CD4-positive, CD25-positive, alpha-beta regulatory T cell (primary cell): ENCODE data around the gene SF3B2. TPM values are rescaled to one million over a fixed set of nuclear protein-coding genes. Genes with fewer than 3 reads are reported as not detected.

Experiments
- ATAC-seq, 2 donors: fragments of 150-1000 bp; cut with Tn5 transposase; one replicate each; pipeline ENCODE4 v1.10.0; 2021; ENCODE audit warnings: low read depth in 2 of 2, moderate number of reproducible peaks in 2 of 2, moderate library complexity in 1 of 2
- DNase-seq, 3 donors: peaks; one replicate each; pipeline versions ENCODE4 v3.0.0 to v3.0.0-alpha.2; 2012 to 2022; ENCODE audit warnings: mixed read lengths in 1 of 3
- H3K27ac ChIP-seq: one replicate; pipeline ENCODE4 v1.7.0; 2013; ENCODE audit warnings: mild to moderate bottlenecking, low read length; ENCODE audit not compliant: insufficient read depth, poor library complexity, severe bottlenecking
- H3K27me3 ChIP-seq: one replicate; pipeline ENCODE4 v1.7.0; 2013; ENCODE audit warnings: low read length; ENCODE audit not compliant: control insufficient read depth, insufficient read depth
- H3K36me3 ChIP-seq: one replicate; pipeline ENCODE4 v1.7.0; 2013; ENCODE audit warnings: mild to moderate bottlenecking, low read length, moderate library complexity; ENCODE audit not compliant: control insufficient read depth, insufficient read depth
- H3K4me1 ChIP-seq: 2 replicates; pipeline ENCODE4 v1.7.0; 2013; ENCODE audit warnings: mild to moderate bottlenecking, low read length; ENCODE audit not compliant: insufficient read depth, control insufficient read depth, poor library complexity, severe bottlenecking
- H3K4me3 ChIP-seq: one replicate; pipeline ENCODE4 v1.7.0; 2013; ENCODE audit warnings: low read depth, mild to moderate bottlenecking, low read length, moderate library complexity
- H3K9me3 ChIP-seq, 2 experiments: 1 replicate in 1 of 2; 2 replicates in 1 of 2; pipeline ENCODE4 v1.7.0; 2013; ENCODE audit warnings: low read length in 2 of 2, mild to moderate bottlenecking in 1 of 2, moderate library complexity in 1 of 2; ENCODE audit not compliant: control insufficient read depth in 2 of 2
- H3K27ac Mint-ChIP-seq, 3 donors: one replicate each; pipeline ENCODE4 v1.8.0; 2020 to 2022; ENCODE audit warnings: mild to moderate bottlenecking in 3 of 3, mixed read lengths in 3 of 3, moderate library complexity in 2 of 3
- H3K27me3 Mint-ChIP-seq: one replicate; pipeline ENCODE4 v1.8.0; 2022; ENCODE audit warnings: mild to moderate bottlenecking, mixed read lengths
- H3K36me3 Mint-ChIP-seq: one replicate; pipeline ENCODE4 v1.8.0; 2020; ENCODE audit warnings: mixed read lengths
- H3K4me1 Mint-ChIP-seq, 4 donors: one replicate each; pipeline ENCODE4 v1.8.0; 2020 to 2022; ENCODE audit warnings: mixed read lengths in 4 of 4, mild to moderate bottlenecking in 1 of 4
- H3K4me3 Mint-ChIP-seq, 4 donors: one replicate each; pipeline ENCODE4 v1.8.0; 2020 to 2022; ENCODE audit warnings: mild to moderate bottlenecking in 4 of 4, mixed read lengths in 4 of 4, moderate library complexity in 3 of 4
- H3K9me3 Mint-ChIP-seq, 7 donors: one replicate each; pipeline ENCODE4 v1.8.0; 2020 to 2022; ENCODE audit warnings: mixed read lengths in 7 of 7, mild to moderate bottlenecking in 3 of 7, moderate library complexity in 2 of 7
- polyA plus RNA-seq, 4 donors: library from polyadenylated mRNA; unstranded; fragments of 300-500 nt; fragmentation: Illumina TruSeq; gene quantifications; one replicate each; pipeline ENCODE4 v1.2.3, GENCODE V29; 2021
- total RNA-seq: library from RNA; stranded (reverse); gene quantifications from one replicate; pipeline ENCODE4 v1.2.3, GENCODE V29; 2022

Gene SF3B2
- total and polyA plus RNA-seq, 5 donors from 2014 or later: 67.6 to 172 (median 75.6) TPM

DNA sequence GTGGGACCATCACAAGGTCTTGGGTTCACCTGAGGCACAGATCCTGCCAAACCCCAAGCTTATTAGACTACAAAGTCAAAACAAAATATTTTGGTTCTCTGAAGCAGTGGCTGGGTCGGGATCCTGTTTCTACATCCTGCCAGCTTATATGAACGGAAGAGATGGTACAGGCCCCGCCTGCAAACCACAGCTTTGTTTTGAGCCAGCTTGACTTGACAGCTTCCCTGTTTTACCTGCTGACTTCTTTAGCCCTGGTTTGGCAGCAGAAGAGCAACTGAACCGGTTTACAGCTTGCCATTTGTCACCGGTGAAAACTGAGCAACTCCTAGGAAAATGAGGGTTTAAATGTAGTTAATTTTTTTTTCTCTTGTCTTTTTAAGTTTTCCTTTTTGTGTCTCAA is 29.3 kb downstream of the SF3B2 start:
- Histone ChIP-seq H3K4me3 (peak overlapping the region; percentile 76), H3K27ac (peak overlapping the region; percentile 86), H3K36me3 (peaks cover 26% of the 10 kb centered on the region), H3K4me1 (peaks cover 94% of the 10 kb centered on the region), H3K9me3 (no peaks in the 10 kb centered on the region), H3K27me3 (no peaks in the 10 kb centered on the region)
- H3K4me3 Mint-ChIP-seq: peak overlapping the region; percentile 66 to 94 (median 90)
- DNase-seq (peak; percentile 70 to 95 (median 88)), ATAC-seq (peak; percentile 97)
- peak overlapping the region; percentile 90 to 100 (median 98) for H3K27ac Mint-ChIP-seq
- no peaks in the 10 kb centered on the region for H3K27me3 Mint-ChIP-seq
- H3K4me1 Mint-ChIP-seq: peaks cover 43 to 97% (median 76%) of the 10 kb centered on the region in 4 donors
- H3K9me3 Mint-ChIP-seq: no peaks in the 10 kb centered on the region
- peaks cover 49% of the 10 kb centered on the region for H3K36me3 Mint-ChIP-seq

DNA sequence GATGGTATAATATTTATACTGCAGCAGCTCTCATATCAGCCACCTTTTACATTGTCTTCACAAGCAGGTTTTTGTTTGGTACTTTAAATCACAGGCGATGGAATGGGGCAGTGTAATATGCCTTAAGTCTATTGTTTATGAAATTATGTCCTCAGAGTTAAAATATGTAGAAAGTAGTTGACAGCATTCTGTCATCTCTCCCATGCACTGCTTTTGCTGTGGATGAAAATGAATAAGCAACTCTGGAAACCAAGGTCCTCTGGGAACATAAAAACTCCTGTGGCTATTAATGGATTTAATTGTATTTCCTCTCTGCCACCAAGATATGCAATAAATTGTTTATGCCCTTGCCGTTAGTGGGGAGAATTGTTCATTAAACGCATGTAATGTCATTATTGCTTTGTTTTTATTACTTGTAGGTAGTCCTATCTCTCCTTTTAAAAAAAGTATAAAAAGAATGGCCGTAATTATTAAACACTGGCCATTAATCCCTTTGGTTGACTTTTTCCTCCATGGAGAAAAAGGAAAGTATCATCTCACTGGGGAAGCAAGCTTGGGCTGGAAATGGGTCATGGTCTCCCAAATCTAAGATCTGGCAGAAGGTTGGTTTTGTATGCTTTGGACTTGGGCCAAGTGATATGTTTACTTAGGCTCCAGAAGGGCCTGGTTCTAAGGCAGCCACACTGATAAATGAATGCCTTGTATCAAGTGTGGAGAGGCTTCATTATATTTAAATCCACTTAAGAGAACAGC is 31.0 kb downstream of the SF3B2 start:
- Histone ChIP-seq H3K9me3 (no peaks in the 10 kb centered on the region), H3K4me3 (peak overlapping the region; percentile 49), H3K4me1 (peaks cover 93% of the 10 kb centered on the region), H3K36me3 (peaks cover 11% of the 10 kb centered on the region), H3K27ac (peak overlapping the region; percentile 86), H3K27me3 (no peaks in the 10 kb centered on the region)
- Mint-ChIP-seq H3K27ac (peak overlapping the region; percentile 90 to 100 (median 92)), H3K4me1 (peaks cover 40 to 96% (median 78%) of the 10 kb centered on the region in 4 donors), H3K27me3 (no peaks in the 10 kb centered on the region), H3K4me3 (peak overlapping the region; percentile 72 to 91 (median 78)), H3K9me3 (peaks cover 0 to 1% (median 0%) of the 10 kb centered on the region in 7 donors), H3K36me3 (peaks cover 42% of the 10 kb centered on the region)
- DNase-seq: no peak
- no peak for ATAC-seq

DNA sequence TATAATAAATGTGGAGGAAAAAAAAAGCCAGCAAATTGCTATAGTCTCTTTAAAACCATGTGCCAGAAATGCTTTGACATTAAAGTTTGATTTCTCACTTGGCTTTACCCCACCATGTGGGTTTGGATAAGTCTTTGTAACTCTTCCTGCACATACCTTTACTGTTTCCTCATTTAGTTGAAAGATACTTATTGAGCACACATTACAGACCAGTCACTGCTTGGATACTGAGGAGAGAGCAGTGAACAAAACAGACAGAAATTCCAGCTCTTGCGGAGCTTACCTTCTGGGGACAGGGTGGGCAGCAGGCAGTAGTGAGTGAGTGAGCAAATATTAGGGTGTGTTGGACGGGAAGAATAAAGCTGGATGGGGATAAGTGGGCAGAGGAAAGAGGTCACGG is 31.6 kb downstream of the SF3B2 start:
- Histone ChIP-seq H3K27me3 (no peaks in the 10 kb centered on the region), H3K27ac (peak overlapping the region; percentile 86), H3K9me3 (no peaks in the 10 kb centered on the region), H3K4me1 (peaks cover 93% of the 10 kb centered on the region), H3K36me3 (peaks cover 7% of the 10 kb centered on the region), H3K4me3 (peak overlapping the region; percentile 49)
- Mint-ChIP-seq H3K9me3 (peaks cover 0 to 1% (median 0%) of the 10 kb centered on the region in 7 donors), H3K27me3 (no peaks in the 10 kb centered on the region), H3K27ac (peak overlapping the region; percentile 90 to 100 (median 92)), H3K4me1 (peaks cover 42 to 96% (median 78%) of the 10 kb centered on the region in 4 donors), H3K4me3 (peak overlapping the region; percentile 72 to 91 (median 78)), H3K36me3 (peaks cover 42% of the 10 kb centered on the region)
- ATAC-seq (no peak), DNase-seq (no peak)

DNA sequence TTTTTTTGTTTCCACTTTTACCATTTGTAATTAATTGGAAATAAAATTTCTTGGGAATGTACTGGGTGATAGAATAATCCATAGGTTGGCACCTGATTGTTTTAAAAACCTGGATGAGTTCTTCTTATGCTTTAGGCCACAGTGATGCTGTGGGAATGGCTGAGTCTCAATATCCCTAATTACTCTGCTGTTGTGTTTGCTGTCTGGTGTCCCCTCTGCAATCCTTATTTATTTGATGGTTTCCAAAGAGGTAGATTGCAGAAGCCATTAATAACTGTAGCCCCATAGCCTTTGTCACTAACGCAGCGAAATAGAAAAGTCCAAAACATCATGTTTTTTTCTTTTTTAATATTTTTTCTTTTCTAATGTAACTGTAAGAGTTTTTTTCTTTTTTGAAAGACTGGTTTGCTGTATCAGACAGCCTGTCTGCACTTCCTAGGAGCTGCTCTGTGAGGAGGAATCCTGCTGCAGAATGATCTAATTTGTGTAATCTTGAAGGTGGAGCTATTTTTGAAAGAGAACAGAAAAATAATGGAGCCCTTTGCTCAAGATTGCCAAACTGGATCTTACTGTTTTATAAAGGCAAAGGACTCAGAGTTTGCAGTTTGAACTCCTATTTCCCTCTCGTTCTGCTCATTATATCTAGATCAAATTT is 32.8 kb downstream of the SF3B2 start:
- Histone ChIP-seq H3K4me3 (peak overlapping the region; percentile 49), H3K9me3 (no peaks in the 10 kb centered on the region), H3K4me1 (peaks cover 88% of the 10 kb centered on the region), H3K27ac (peak overlapping the region; percentile 86), H3K27me3 (no peaks in the 10 kb centered on the region), H3K36me3 (no peaks in the 10 kb centered on the region)
- no peaks in the 10 kb centered on the region for H3K27me3 Mint-ChIP-seq
- peaks cover 0 to 1% (median 0%) of the 10 kb centered on the region in 7 donors for H3K9me3 Mint-ChIP-seq
- H3K4me3 Mint-ChIP-seq: peak overlapping the region in 3 of 4 donors; percentile 48 to 91 (median 78)
- ATAC-seq: no peak
- H3K4me1 Mint-ChIP-seq: peaks cover 34 to 93% (median 77%) of the 10 kb centered on the region in 4 donors
- peaks cover 39% of the 10 kb centered on the region for H3K36me3 Mint-ChIP-seq
- DNase-seq: no peak
- H3K27ac Mint-ChIP-seq: peak overlapping the region; percentile 90 to 100 (median 92)

DNA sequence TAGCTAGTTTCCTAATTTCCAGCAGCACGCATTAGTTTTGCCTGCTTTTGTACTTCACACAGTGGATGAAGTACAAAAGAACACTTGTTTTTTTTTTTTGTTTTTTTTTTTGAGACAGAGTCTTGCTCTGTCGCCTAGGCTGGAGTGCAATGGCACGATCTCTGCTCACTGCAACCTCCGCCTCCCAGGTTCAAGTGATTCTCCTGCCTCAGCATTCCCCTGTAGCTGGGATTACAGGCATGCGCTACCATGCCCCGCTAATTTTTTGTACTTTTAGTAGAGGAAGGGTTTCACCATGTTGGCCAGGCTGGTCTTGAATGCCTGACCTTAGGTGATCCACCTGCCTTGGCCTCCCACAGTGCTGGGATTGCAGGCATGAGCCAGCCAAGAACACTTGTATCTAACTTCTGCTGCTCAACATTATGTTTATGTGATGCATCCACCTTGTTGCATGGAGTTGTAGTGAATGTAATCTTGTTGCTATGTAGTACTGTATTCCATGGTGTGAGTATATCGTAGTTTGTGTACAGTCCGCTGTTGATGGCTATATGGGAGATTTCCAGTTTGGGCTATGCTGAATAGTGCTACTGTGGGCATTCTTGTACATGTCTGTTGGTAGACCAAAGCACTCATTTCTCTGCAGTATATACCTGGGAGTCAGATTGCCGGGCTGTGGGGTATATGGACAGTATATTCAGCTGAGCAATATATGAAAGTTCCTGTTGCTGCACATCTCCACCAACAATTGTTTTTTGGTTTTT is 35.2 kb downstream of the SF3B2 start:
- peak overlapping the region; percentile 3 to 73 (median 59) for H3K4me3 Mint-ChIP-seq
- no peaks in the 10 kb centered on the region for H3K27me3 ChIP-seq
- ATAC-seq (peak in 1 of 2 donors; percentile 31), DNase-seq (no peak)
- H3K4me3 ChIP-seq: peak overlapping the region; percentile 51
- H3K9me3 Mint-ChIP-seq: peaks cover 0 to 1% (median 0%) of the 10 kb centered on the region in 7 donors
- peaks cover 2% of the 10 kb centered on the region for H3K36me3 ChIP-seq
- H3K36me3 Mint-ChIP-seq: peaks cover 30% of the 10 kb centered on the region
- peak overlapping the region; percentile 79 to 92 (median 81) for H3K27ac Mint-ChIP-seq
- H3K27me3 Mint-ChIP-seq: no peaks in the 10 kb centered on the region
- peaks cover 25 to 82% (median 61%) of the 10 kb centered on the region in 4 donors for H3K4me1 Mint-ChIP-seq
- H3K4me1 ChIP-seq: peaks cover 71% of the 10 kb centered on the region
- no peaks in the 10 kb centered on the region for H3K9me3 ChIP-seq
- peak overlapping the region; percentile 6 for H3K27ac ChIP-seq

DNA sequence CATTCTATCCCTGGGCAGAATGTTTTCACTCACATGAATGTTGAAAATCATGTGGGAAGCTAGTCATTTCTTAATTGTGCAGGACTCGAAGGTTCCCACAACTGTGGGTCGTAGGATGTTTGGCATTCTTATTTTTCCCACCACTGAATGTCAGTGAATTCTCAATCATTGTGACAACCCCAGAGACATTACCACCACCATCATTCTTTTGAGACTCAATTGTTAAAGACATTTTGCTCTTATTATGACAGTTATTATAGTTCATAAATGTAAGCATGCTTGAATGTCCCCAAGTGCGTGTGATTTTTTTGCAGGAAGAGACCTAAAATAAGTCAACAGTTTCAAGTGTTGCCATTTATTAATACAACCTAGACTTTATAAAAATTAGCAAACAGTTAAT is 36.9 kb downstream of the SF3B2 start:
- DNase-seq: no peak
- Mint-ChIP-seq H3K27ac (peak overlapping the region in 1 of 3 donors; percentile 25), H3K4me1 (peaks cover 12 to 72% (median 49%) of the 10 kb centered on the region in 4 donors), H3K4me3 (peak overlapping the region in 2 of 4 donors; percentile 9 to 29), H3K9me3 (peaks cover 0 to 1% (median 0%) of the 10 kb centered on the region in 7 donors), H3K36me3 (peaks cover 21% of the 10 kb centered on the region), H3K27me3 (no peaks in the 10 kb centered on the region)
- Histone ChIP-seq H3K4me1 (peaks cover 53% of the 10 kb centered on the region), H3K36me3 (peaks cover 2% of the 10 kb centered on the region), H3K9me3 (no peaks in the 10 kb centered on the region), H3K27me3 (no peaks in the 10 kb centered on the region), H3K27ac (no peak overlapping the region), H3K4me3 (no peak overlapping the region)
- ATAC-seq: no peak

DNA sequence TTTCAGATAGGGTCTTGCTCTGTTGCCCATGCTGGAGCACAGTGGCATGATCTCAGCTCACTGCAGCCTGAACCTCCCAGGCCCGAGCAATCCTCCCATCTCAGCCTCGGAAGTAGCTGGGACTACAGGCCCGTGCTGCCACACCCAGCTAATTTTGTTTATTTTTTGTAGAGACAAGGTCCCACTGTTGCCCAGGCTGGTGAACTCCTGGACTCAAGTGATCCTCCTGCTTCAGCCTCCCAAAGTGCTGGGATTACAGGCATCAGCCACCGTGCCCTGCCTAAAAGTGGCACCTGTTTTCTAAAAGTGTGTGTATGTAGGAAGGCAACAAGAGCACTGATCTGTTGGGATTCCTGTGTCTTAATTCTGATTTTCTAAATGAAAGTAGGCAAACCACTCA is 38.1 kb downstream of the SF3B2 start:
- H3K27ac ChIP-seq: no peak overlapping the region

More for the DNA sequence above, 38.1 kb downstream of the SF3B2 start:
- ATAC-seq: no peak
- H3K9me3 Mint-ChIP-seq: peaks cover 0 to 1% (median 0%) of the 10 kb centered on the region in 7 donors
- DNase-seq: no peak
- Histone ChIP-seq H3K9me3 (no peaks in the 10 kb centered on the region), H3K36me3 (peaks cover 2% of the 10 kb centered on the region), H3K27me3 (no peaks in the 10 kb centered on the region), H3K4me3 (no peak overlapping the region), H3K4me1 (peaks cover 41% of the 10 kb centered on the region)
- H3K27me3 Mint-ChIP-seq: no peaks in the 10 kb centered on the region
- peaks cover 10 to 61% (median 39%) of the 10 kb centered on the region in 4 donors for H3K4me1 Mint-ChIP-seq
- H3K27ac Mint-ChIP-seq: peak overlapping the region; percentile 58 to 62 (median 60)
- H3K4me3 Mint-ChIP-seq: peak overlapping the region in 3 of 4 donors; percentile 22 to 62 (median 51)
- peaks cover 15% of the 10 kb centered on the region for H3K36me3 Mint-ChIP-seq
